ENCODE results near the gene RNF157.

GRCh38 chr17:76139801-76140660, 100.3 kb downstream of the RNF157 start:
- TF ChIP-seq SUZ12 (IDR thresholded peaks at IDR 0.05; ENCODE audit: unreplicated experiment) (no peak), STAT3 (IDR thresholded peaks at IDR 0.05; ENCODE audit: low read depth, low read length) (no peak), CTCF (IDR thresholded peaks at IDR 0.05 in 2 of 3, conservative IDR thresholded peaks at IDR 0.05 in 1 of 3; ENCODE audit: control insufficient read depth in 2 of 3, extremely low read depth in 1 of 3, insufficient read depth in 1 of 3, low read depth in 3 of 3, low read length in 3 of 3) (peak in 2 of 3 experiments; percentile 4 to 9; a peak in 1 of 6 replicates), MXI1 (IDR thresholded peaks at IDR 0.05; ENCODE audit: low read depth, low read length) (no peak)

Measured in GM12878 (cell line).